Fibroblast of mammary gland (primary cell): ENCODE measurements around the gene EPS8L1.
A peak's percentile ranks its signal among the peaks of the same experiment; 100 is the strongest.

Source experiments
- DNase-seq: peaks from one replicate; pipeline ENCODE4 v3.0.0-alpha.2; 2010; ENCODE audit warnings: low read depth
- H3K4me3 ChIP-seq: 2 replicates; pipeline ENCODE4 v1.5.1; 2011; ENCODE audit warnings: low read depth, mild to moderate bottlenecking, low read length, moderate library complexity; ENCODE audit not compliant: control insufficient read depth
- CTCF ChIP-seq: conservative IDR thresholded peaks from 2 replicates; pipeline ENCODE4 v1.5.1; 2011; ENCODE audit warnings: low read depth, low read length, inconsistent platforms; ENCODE audit not compliant: control insufficient read depth, insufficient read depth

Gene EPS8L1

GRCh38 chr19:55071913-55072312 lies 3.8 kb upstream of the EPS8L1 start:
- no peak for TF ChIP-seq CTCF
- no peak overlapping the region for H3K4me3 ChIP-seq
- no peak for DNase-seq

- no peak for DNase-seq
- no peak for TF ChIP-seq CTCF
- no peak overlapping the region for H3K4me3 ChIP-seq
Observed at GRCh38 chr19:55076321-55076720, 652 bp downstream of the EPS8L1 start.

GRCh38 chr19:55077106-55077505 lies 1.4 kb downstream of the EPS8L1 start:
- no peak for DNase-seq
- H3K4me3 ChIP-seq = no peak overlapping the region
- TF ChIP-seq CTCF = no peak

GRCh38 chr19:55078996-55079395 lies 3.3 kb downstream of the EPS8L1 start:
- no peak for TF ChIP-seq CTCF
- H3K4me3 ChIP-seq = no peak overlapping the region
- DNase-seq = no peak

GRCh38 chr19:55079400-55080038 lies 3.9 kb downstream of the EPS8L1 start:
- no peak overlapping the region for H3K4me3 ChIP-seq
- no peak for TF ChIP-seq CTCF
- no peak for DNase-seq

GRCh38 chr19:55080121-55080967 lies 4.7 kb downstream of the EPS8L1 start:
- peak overlapping the region; percentile 40 for H3K4me3 ChIP-seq
- TF ChIP-seq CTCF = no peak
- peak; percentile 67 for DNase-seq
